WTC11 (cell line): Measurements from ENCODE around the gene ZSCAN21.

ENCODE experiments used
- CBFB ChIP-seq: sonication (generic); formaldehyde crosslinking; IDR thresholded peaks from 2 replicates; pipeline ENCODE4 v1.8.1; 2022; ENCODE audit warnings: mild to moderate bottlenecking, low read depth, missing genetic modification reagents
- CREB1 ChIP-seq: sonication (generic); formaldehyde crosslinking; IDR thresholded peaks from 2 replicates; pipeline ENCODE4 v1.8.0; 2023; ENCODE audit warnings: mild to moderate bottlenecking, missing genetic modification reagents
- CTCF ChIP-seq: fragments of 200-600 bp; IDR thresholded peaks from 2 replicates; pipeline ENCODE4 v1.8.0; 2022; ENCODE audit warnings: antibody characterized with exemption
- ELF4 ChIP-seq: sonication (generic); formaldehyde crosslinking; IDR thresholded peaks from 2 replicates; pipeline ENCODE4 v1.8.1; 2022; ENCODE audit warnings: low read depth, mild to moderate bottlenecking, moderate library complexity, missing genetic modification reagents
- ETV6 ChIP-seq: sonication (generic); formaldehyde crosslinking; IDR thresholded peaks from 2 replicates; pipeline ENCODE4 v1.8.1; 2022; ENCODE audit warnings: mild to moderate bottlenecking, missing genetic modification reagents
- HMGA2 ChIP-seq: fragments of 250-450 bp; sonication (Bioruptor Pico); IDR thresholded peaks from 2 replicates; pipeline ENCODE4 v1.4.0; 2021; ENCODE audit warnings: mild to moderate bottlenecking, moderate library complexity
- KAT7 ChIP-seq: sonication (generic); formaldehyde crosslinking; IDR thresholded peaks from 2 replicates; pipeline ENCODE4 v1.8.1; 2023; ENCODE audit warnings: missing genetic modification reagents, mild to moderate bottlenecking, borderline replicate concordance
- NR2C2 ChIP-seq: sonication (generic); formaldehyde crosslinking; IDR thresholded peaks from 2 replicates; pipeline ENCODE4 v1.8.0; 2022; ENCODE audit warnings: mild to moderate bottlenecking, missing genetic modification reagents
- SMAD3 ChIP-seq: sonication (generic); formaldehyde crosslinking; IDR thresholded peaks from 2 replicates; pipeline ENCODE4 v1.8.0; 2022; ENCODE audit warnings: missing genetic modification reagents, mild to moderate bottlenecking, borderline replicate concordance
- TF ChIP-seq, protein P1 (sequence below): fragments of 250-450 bp; sonication (Bioruptor Pico); IDR thresholded peaks from 2 replicates; pipeline ENCODE4 v1.9.0; 2021; ENCODE audit warnings: mild to moderate bottlenecking
- TF ChIP-seq, protein P2 (sequence below): sonication (generic); formaldehyde crosslinking; IDR thresholded peaks from 2 replicates; pipeline ENCODE4 v1.8.1; 2022; ENCODE audit warnings: low read depth, missing genetic modification reagents, borderline replicate concordance

- TF ChIP-seq CBFB (CRISPR knock-in tag), result no peak
- no peak for TF ChIP-seq CREB1 (CRISPR knock-in tag)
- no peak for TF ChIP-seq CTCF
- no peak for TF ChIP-seq ELF4 (CRISPR knock-in tag)
- no peak for TF ChIP-seq KAT7
- TF ChIP-seq, protein P1, sequence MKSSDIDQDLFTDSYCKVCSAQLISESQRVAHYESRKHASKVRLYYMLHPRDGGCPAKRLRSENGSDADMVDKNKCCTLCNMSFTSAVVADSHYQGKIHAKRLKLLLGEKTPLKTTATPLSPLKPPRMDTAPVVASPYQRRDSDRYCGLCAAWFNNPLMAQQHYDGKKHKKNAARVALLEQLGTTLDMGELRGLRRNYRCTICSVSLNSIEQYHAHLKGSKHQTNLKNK (CRISPR knock-in tag), result no peak
- no peak for TF ChIP-seq SMAD3 (CRISPR knock-in tag)
- TF ChIP-seq, protein P2, sequence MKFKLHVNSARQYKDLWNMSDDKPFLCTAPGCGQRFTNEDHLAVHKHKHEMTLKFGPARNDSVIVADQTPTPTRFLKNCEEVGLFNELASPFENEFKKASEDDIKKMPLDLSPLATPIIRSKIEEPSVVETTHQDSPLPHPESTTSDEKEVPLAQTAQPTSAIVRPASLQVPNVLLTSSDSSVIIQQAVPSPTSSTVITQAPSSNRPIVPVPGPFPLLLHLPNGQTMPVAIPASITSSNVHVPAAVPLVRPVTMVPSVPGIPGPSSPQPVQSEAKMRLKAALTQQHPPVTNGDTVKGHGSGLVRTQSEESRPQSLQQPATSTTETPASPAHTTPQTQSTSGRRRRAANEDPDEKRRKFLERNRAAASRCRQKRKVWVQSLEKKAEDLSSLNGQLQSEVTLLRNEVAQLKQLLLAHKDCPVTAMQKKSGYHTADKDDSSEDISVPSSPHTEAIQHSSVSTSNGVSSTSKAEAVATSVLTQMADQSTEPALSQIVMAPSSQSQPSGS (CRISPR knock-in tag), result no peak
- TF ChIP-seq NR2C2 (CRISPR knock-in tag), result no peak
- no peak for TF ChIP-seq ETV6 (CRISPR knock-in tag)
- no peak for TF ChIP-seq HMGA2 (CRISPR knock-in tag)
Measured at GRCh38 chr7:100111914-100112313, 62.3 kb downstream of the ZSCAN21 start.
